ENCODE measurements around the gene KLHL10. TPM values are rescaled to one million over a fixed set of nuclear protein-coding genes. Genes with fewer than 3 reads are reported as not detected.

The KLHL10 gene
- under 0.01 and 0.28 TPM in 2 replicates for total RNA-seq

DNA sequence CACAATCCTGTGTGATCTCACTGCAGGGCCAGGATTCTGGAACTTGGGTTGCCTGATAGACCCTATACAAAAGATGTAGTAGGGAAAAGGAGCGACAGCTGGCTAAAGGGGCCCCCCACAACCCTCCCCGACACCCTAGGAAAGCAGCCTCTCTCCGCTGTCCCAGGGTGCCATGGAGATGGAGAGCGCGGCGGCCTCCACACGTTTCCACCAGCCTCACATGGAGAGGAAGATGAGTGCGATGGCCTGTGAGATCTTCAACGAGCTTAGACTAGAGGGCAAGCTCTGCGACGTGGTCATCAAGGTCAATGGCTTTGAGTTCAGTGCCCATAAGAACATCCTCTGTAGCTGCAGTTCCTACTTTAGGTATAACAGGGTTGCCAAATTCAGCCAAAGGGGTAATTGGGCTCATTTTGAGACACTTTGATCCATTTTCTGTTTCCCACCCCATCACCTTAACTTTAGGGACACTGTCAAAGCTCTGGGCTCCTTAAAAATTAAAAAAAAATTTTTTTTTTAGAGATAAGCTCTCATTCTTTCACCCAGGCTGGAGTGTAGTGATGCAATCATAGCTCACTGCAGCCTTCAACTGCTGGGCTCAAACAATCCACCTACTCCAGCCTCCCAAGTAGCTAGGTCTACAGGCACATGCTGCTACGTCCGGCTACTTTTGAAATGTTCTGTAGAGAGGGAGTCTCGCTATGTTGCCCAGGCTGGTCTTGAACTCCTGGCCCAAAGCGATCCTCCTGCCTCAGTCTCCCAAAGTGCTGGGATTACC, at the start of gene KLHL10:
Gene KLHL10, plus strand, starts transcription at position 65 of the 778 bp plus-strand sequence. Its CDS starts 108 bp downstream, at position 173.

DNA sequence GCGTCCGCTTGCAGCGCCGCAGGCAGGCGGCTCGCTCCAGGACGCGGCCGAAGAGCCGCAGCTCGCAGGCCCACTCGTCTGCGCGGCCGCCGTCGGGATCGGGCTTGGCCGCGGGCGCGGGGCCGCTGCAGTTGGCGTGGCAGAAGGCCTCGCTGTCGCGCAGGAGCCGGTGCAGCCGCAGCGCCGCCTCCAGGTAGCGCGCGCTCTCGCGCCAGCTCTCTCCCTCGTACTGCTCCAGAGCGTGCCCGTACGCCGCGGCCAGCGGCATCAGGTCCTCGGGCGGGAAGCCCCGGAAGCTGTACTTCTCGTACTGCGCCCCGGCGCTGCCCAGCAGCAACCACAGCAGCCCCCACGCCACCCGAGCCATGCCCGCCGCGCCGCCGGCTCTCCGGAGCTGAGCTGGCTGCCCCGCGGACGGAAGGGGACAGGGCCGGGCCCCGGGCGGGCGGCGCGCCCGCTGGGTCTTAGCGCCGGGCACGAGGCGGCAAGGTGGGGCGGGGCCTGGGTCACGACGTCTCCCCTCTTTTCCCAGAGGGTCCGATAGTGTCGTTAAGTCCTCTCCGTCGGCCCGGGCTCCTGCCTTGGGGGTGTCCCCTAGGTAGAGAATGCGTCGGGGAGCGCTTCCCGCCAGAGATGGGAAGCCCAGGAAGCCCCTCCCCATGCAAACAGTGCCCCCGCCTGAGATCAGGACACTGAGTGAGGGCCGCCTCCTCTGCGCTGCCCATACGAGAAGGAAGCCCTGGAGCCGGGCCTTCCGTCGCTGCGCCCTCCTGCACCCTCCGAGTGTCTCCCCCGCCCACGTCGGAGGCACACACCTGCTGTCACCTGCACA, 25.9 kb upstream of the KLHL10 start, which contains the start of gene P3H4:
Gene P3H4, minus strand, starts transcription at position 401 of the 832 bp plus-strand sequence. Its CDS starts 34 bp downstream, at position 367.

GRCh38 chr17:41812381-41813151, 25.1 kb upstream of the KLHL10 start, which contains the start of gene FKBP10:
Gene FKBP10, plus strand, starts transcription at chr17:41813004. Its CDS starts 31 bp downstream, at chr17:41813035.

GRCh38 chr17:41835800-41836549, 1.6 kb upstream of the KLHL10 start, which contains the start of gene NT5C3B:
Gene NT5C3B, minus strand, starts transcription at chr17:41836232. Its CDS starts 39 bp downstream, at chr17:41836193.

GRCh38 chr17:41864836-41865595, 27.4 kb downstream of the KLHL10 start, which contains the start of gene KLHL11:
Gene KLHL11, minus strand, starts transcription at chr17:41865423. Its CDS starts 53 bp downstream, at chr17:41865370.

Other genes starting within 250 kb of the KLHL10 start
- under 0.01 and 0.28 TPM in 2 replicates for gene KRT16, start 225.1 kb upstream of the KLHL10 start, total RNA-seq
- gene KRT17, start 213.2 kb upstream of the KLHL10 start, total RNA-seq, result 1.9 and 7.0 TPM in 2 replicates
- 69.6 and 107 TPM in 2 replicates for gene EIF1, start 148.9 kb upstream of the KLHL10 start, total RNA-seq
- gene GAST, start 125.5 kb upstream of the KLHL10 start, total RNA-seq, result not detected in 2 replicates
- gene HAP1, start 103.2 kb upstream of the KLHL10 start, total RNA-seq, result under 0.01 TPM in 2 replicates
- 10.5 and 14.1 TPM in 2 replicates for gene JUP, start 51.1 kb upstream of the KLHL10 start, total RNA-seq
- gene P3H4, start 25.9 kb upstream of the KLHL10 start, total RNA-seq, result 103 and 118 TPM in 2 replicates
- 229 and 408 TPM in 2 replicates for gene FKBP10, start 24.8 kb upstream of the KLHL10 start, total RNA-seq
- gene NT5C3B, start 1.6 kb upstream of the KLHL10 start, total RNA-seq, result 57.5 and 69.2 TPM in 2 replicates
- 31.3 and 47.0 TPM in 2 replicates for gene KLHL11, start 27.6 kb downstream of the KLHL10 start, total RNA-seq
- gene ACLY, start 81.1 kb downstream of the KLHL10 start, total RNA-seq, result 184 and 301 TPM in 2 replicates
- gene ODAD4, start 92.8 kb downstream of the KLHL10 start, total RNA-seq, result 0.56 and 0.58 TPM in 2 replicates
- 25.4 and 68.6 TPM in 2 replicates for gene CNP, start 129.0 kb downstream of the KLHL10 start, total RNA-seq
- gene DNAJC7, start 179.6 kb downstream of the KLHL10 start, total RNA-seq, result 53.3 and 89.9 TPM in 2 replicates
- gene NKIRAS2, start 182.3 kb downstream of the KLHL10 start, total RNA-seq, result 27.1 and 42.4 TPM in 2 replicates
- under 0.01 and 0.28 TPM in 2 replicates for gene C17orf113, start 212.8 kb downstream of the KLHL10 start, total RNA-seq